Measurements from ENCODE around the gene PCYT2. TPM values are rescaled to one million over a fixed set of nuclear protein-coding genes. Genes with fewer than 3 reads are reported as not detected.
"Not testable (repeated sequence)": the region's sequence is repeated elsewhere in the genome, so short reads cannot be mapped to it uniquely, and the experiment has no call there.

PCYT2 gene
- total RNA-seq, 1 experiment from 2014 or later: 151 TPM

DNA sequence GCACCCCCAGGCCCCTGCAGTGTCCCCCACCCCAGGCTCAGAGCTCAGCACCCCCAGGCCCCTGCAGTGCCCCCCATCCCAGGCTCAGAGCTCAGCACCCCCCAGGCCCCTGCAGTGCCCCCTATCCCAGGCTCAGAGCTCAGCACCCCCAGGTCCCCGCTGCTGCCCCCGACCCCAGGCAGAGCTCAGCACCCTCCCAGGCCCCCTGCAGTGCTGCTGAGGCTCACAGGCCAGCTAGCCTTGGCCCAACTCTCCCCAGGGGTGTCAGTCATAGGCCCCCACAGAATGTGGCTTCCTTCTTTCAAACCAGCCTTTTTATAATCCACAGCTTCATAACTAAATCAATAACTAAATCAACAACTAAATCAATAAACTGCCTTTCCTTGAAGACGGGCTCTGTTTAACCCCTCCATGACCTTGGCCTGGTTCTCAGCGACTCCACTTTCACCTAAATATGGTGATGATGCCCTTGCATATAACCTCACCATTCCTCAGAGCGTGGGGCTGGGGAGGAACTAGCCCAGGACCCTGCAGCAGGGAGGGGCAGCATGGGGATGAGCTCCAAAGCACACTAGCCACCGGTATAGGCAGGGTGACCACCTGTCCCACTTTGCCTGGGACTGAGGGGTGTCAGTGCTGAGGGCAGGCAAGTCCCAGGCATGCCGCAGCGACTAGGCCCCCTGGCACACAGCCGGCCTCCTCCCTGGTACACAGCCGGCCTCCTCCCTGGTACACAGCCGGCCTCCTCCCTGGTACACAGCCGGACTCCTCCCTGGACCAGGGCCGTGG, 44.8 kb upstream of the PCYT2 start:
- CTCF ChIA-PET: interaction anchor here (0.6 to 1.8 kb wide), 3 partner anchors 12 to 67 kb away, joined by 5 read pairs; partner anchors contain the start of genes CENPX and LRRC45
- no peak for DNase-seq
- Histone ChIP-seq H3K36me3 (ENCODE audit: control insufficient read depth, insufficient read depth, low read length) (no peaks in the 10 kb centered on the region), H3K4me3 (ENCODE audit: low read depth, low read length) (no peak overlapping the region), H3K4me1 (peaks cover 37% of the 10 kb centered on the region), H3K27me3 (replicated peaks; ENCODE audit: control insufficient read depth, insufficient read depth, low read length) (0 out of 2 replicates have a peak, but pooled peaks cover 1% of the 10 kb centered on the region), H3K9me3 (no peaks in the 10 kb centered on the region)
- Mint-ChIP-seq H3K9me3 (ENCODE audit: unreplicated experiment) (no peaks in the 10 kb centered on the region), H3K4me3 (ENCODE audit: unreplicated experiment) (no peak overlapping the region), H3K27ac (ENCODE audit: unreplicated experiment) (no peak overlapping the region), H3K36me3 (ENCODE audit: insufficient read depth, unreplicated experiment) (peaks cover 15% of the 10 kb centered on the region), H3K4me1 (ENCODE audit: low read depth, unreplicated experiment) (peaks cover 6% of the 10 kb centered on the region), H3K27me3 (ENCODE audit: insufficient read depth, unreplicated experiment) (no peaks in the 10 kb centered on the region)
- intact Hi-C loops (cut with micrococcal nuclease; ENCODE audit: unreplicated experiment): no loop called here
- POLR2A ChIA-PET: no interaction called here
- TF ChIP-seq, protein P1, sequence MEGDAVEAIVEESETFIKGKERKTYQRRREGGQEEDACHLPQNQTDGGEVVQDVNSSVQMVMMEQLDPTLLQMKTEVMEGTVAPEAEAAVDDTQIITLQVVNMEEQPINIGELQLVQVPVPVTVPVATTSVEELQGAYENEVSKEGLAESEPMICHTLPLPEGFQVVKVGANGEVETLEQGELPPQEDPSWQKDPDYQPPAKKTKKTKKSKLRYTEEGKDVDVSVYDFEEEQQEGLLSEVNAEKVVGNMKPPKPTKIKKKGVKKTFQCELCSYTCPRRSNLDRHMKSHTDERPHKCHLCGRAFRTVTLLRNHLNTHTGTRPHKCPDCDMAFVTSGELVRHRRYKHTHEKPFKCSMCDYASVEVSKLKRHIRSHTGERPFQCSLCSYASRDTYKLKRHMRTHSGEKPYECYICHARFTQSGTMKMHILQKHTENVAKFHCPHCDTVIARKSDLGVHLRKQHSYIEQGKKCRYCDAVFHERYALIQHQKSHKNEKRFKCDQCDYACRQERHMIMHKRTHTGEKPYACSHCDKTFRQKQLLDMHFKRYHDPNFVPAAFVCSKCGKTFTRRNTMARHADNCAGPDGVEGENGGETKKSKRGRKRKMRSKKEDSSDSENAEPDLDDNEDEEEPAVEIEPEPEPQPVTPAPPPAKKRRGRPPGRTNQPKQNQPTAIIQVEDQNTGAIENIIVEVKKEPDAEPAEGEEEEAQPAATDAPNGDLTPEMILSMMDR (IDR thresholded peaks at IDR 0.05; ENCODE audit: insufficient read depth in 1 of 2, low read depth in 1 of 2, low read length in 1 of 2, severe bottlenecking in 1 of 2, unreplicated experiment in 1 of 2): no peak
- no TSS peak for BruUV-seq (replicated peaks)

GRCh38 chr17:81955058-81955681, 44.0 kb upstream of the PCYT2 start:
- Mint-ChIP-seq H3K36me3 (ENCODE audit: insufficient read depth, unreplicated experiment) (peaks cover 15% of the 10 kb centered on the region), H3K27ac (ENCODE audit: unreplicated experiment) (no peak overlapping the region), H3K4me3 (ENCODE audit: unreplicated experiment) (no peak overlapping the region), H3K4me1 (ENCODE audit: low read depth, unreplicated experiment) (peaks cover 6% of the 10 kb centered on the region), H3K9me3 (ENCODE audit: unreplicated experiment) (no peaks in the 10 kb centered on the region), H3K27me3 (ENCODE audit: insufficient read depth, unreplicated experiment) (no peaks in the 10 kb centered on the region)
- ChIA-PET CTCF (interaction anchor here (0.6 to 1.8 kb wide), 3 partner anchors 12 to 67 kb away, joined by 5 read pairs; partner anchors contain the start of genes CENPX and LRRC45), POLR2A (no interaction called here)
- TF ChIP-seq, protein P1 (IDR thresholded peaks at IDR 0.05; ENCODE audit: insufficient read depth in 1 of 2, low read depth in 1 of 2, low read length in 1 of 2, severe bottlenecking in 1 of 2, unreplicated experiment in 1 of 2): no peak
- no peak for DNase-seq
- Histone ChIP-seq H3K4me1 (peaks cover 32% of the 10 kb centered on the region), H3K4me3 (ENCODE audit: low read depth, low read length) (no peak overlapping the region), H3K27me3 (replicated peaks; ENCODE audit: control insufficient read depth, insufficient read depth, low read length) (no peaks in the 10 kb centered on the region), H3K9me3 (no peaks in the 10 kb centered on the region), H3K36me3 (ENCODE audit: control insufficient read depth, insufficient read depth, low read length) (no peaks in the 10 kb centered on the region)
- no TSS peak for BruUV-seq (replicated peaks)
- intact Hi-C loops (cut with micrococcal nuclease; ENCODE audit: unreplicated experiment): no loop called here

GRCh38 chr17:81954131-81955057, 43.2 kb upstream of the PCYT2 start:
- no peak overlapping the region for H3K27ac Mint-ChIP-seq (ENCODE audit: unreplicated experiment)
- H3K36me3 Mint-ChIP-seq (ENCODE audit: insufficient read depth, unreplicated experiment): peaks cover 15% of the 10 kb centered on the region
- H3K27me3 Mint-ChIP-seq (ENCODE audit: insufficient read depth, unreplicated experiment): no peaks in the 10 kb centered on the region
- intact Hi-C loops (cut with micrococcal nuclease; ENCODE audit: unreplicated experiment): no loop called here
- ChIA-PET CTCF (interaction anchor here (0.7 to 1.8 kb wide), 4 partner anchors 13 to 68 kb away, joined by 3 to 5 read pairs (median 5); partner anchors contain the start of genes CENPX, LRRC45 and MAFG), POLR2A (interaction anchor here (0.7 kb wide), 1 partner anchor 10 kb away, joined by 9 read pairs; no protein-coding TSS in a partner anchor)
- H3K4me1 ChIP-seq: peaks cover 26% of the 10 kb centered on the region
- TF ChIP-seq, protein P1 (IDR thresholded peaks at IDR 0.05; ENCODE audit: insufficient read depth in 1 of 2, low read depth in 1 of 2, low read length in 1 of 2, severe bottlenecking in 1 of 2, unreplicated experiment in 1 of 2): no peak
- no peaks in the 10 kb centered on the region for H3K36me3 ChIP-seq (ENCODE audit: control insufficient read depth, insufficient read depth, low read length)
- no peaks in the 10 kb centered on the region for H3K27me3 ChIP-seq (replicated peaks; ENCODE audit: control insufficient read depth, insufficient read depth, low read length)
- no peaks in the 10 kb centered on the region for H3K9me3 ChIP-seq
- H3K4me3 Mint-ChIP-seq (ENCODE audit: unreplicated experiment): no peak overlapping the region
- peaks cover 6% of the 10 kb centered on the region for H3K4me1 Mint-ChIP-seq (ENCODE audit: low read depth, unreplicated experiment)
- no peak for DNase-seq
- no TSS peak for BruUV-seq (replicated peaks)
- no peak overlapping the region for H3K4me3 ChIP-seq (ENCODE audit: low read depth, low read length)
- H3K9me3 Mint-ChIP-seq (ENCODE audit: unreplicated experiment): no peaks in the 10 kb centered on the region

- H3K27me3 Mint-ChIP-seq (ENCODE audit: insufficient read depth, unreplicated experiment); H3K27ac Mint-ChIP-seq (ENCODE audit: unreplicated experiment); H3K9me3 Mint-ChIP-seq (ENCODE audit: unreplicated experiment); intact Hi-C loops (cut with micrococcal nuclease; ENCODE audit: unreplicated experiment); BruUV-seq (replicated peaks); H3K36me3 ChIP-seq (ENCODE audit: control insufficient read depth, insufficient read depth, low read length); DNase-seq; H3K27me3 ChIP-seq (replicated peaks; ENCODE audit: control insufficient read depth, insufficient read depth, low read length); H3K4me3 Mint-ChIP-seq (ENCODE audit: unreplicated experiment); H3K9me3 ChIP-seq; H3K4me3 ChIP-seq (ENCODE audit: low read depth, low read length); H3K4me1 Mint-ChIP-seq (ENCODE audit: low read depth, unreplicated experiment): not testable (repeated sequence)
- H3K36me3 Mint-ChIP-seq (ENCODE audit: insufficient read depth, unreplicated experiment): peaks cover 10% of the 10 kb centered on the region
- peaks cover 20% of the 10 kb centered on the region for H3K4me1 ChIP-seq
- CTCF ChIA-PET: interaction anchor here (0.7 kb wide), 1 partner anchor 15 kb away, joined by 5 read pairs; no protein-coding TSS in a partner anchor
- POLR2A ChIA-PET: interaction anchor here (0.7 kb wide), 1 partner anchor 9 kb away, joined by 9 read pairs; no protein-coding TSS in a partner anchor
Measured at GRCh38 chr17:81953443-81953842, 42.2 kb upstream of the PCYT2 start.

Data from Caco-2 (cell line).